HEK293T (cell line): Measurements from ENCODE around the gene OBP2B.
"Not testable (repeated sequence)": the region's sequence is repeated elsewhere in the genome, so short reads cannot be mapped to it uniquely, and the experiment has no call there.

Source experiments
- BHLHE40 ChIP-seq: fragments of 450-650 bp; IDR thresholded peaks from 2 replicates; pipeline ENCODE4 v1.6.1; 2016; ENCODE audit warnings: mild to moderate bottlenecking, moderate library complexity, borderline replicate concordance
- FOXA1 ChIP-seq: fragments of 450-650 bp; IDR thresholded peaks from 2 replicates; pipeline ENCODE4 v1.6.1; 2016; ENCODE audit warnings: mild to moderate bottlenecking
- FOXK2 ChIP-seq: fragments of 450-650 bp; IDR thresholded peaks from 2 replicates; pipeline ENCODE4 v1.6.1; 2016; ENCODE audit warnings: mild to moderate bottlenecking
- FOXM1 ChIP-seq: fragments of 450-650 bp; IDR thresholded peaks from 2 replicates; pipeline ENCODE4 v1.6.1; 2017; ENCODE audit warnings: mild to moderate bottlenecking, borderline replicate concordance
- HDGF ChIP-seq: fragments of 450-650 bp; IDR thresholded peaks from 2 replicates; pipeline ENCODE4 v1.6.1; 2017; ENCODE audit warnings: antibody characterized with exemption, borderline replicate concordance
- SP1 ChIP-seq: fragments of 450-650 bp; IDR thresholded peaks from 2 replicates; pipeline ENCODE4 v1.6.1; 2017
- SUZ12 ChIP-seq: fragments of 450-650 bp; IDR thresholded peaks from 2 replicates; pipeline ENCODE4 v1.6.1; 2016; ENCODE audit warnings: mild to moderate bottlenecking
- TARDBP ChIP-seq: fragments of 450-650 bp; IDR thresholded peaks from 2 replicates; pipeline ENCODE4 v1.6.1; 2016

DNA sequence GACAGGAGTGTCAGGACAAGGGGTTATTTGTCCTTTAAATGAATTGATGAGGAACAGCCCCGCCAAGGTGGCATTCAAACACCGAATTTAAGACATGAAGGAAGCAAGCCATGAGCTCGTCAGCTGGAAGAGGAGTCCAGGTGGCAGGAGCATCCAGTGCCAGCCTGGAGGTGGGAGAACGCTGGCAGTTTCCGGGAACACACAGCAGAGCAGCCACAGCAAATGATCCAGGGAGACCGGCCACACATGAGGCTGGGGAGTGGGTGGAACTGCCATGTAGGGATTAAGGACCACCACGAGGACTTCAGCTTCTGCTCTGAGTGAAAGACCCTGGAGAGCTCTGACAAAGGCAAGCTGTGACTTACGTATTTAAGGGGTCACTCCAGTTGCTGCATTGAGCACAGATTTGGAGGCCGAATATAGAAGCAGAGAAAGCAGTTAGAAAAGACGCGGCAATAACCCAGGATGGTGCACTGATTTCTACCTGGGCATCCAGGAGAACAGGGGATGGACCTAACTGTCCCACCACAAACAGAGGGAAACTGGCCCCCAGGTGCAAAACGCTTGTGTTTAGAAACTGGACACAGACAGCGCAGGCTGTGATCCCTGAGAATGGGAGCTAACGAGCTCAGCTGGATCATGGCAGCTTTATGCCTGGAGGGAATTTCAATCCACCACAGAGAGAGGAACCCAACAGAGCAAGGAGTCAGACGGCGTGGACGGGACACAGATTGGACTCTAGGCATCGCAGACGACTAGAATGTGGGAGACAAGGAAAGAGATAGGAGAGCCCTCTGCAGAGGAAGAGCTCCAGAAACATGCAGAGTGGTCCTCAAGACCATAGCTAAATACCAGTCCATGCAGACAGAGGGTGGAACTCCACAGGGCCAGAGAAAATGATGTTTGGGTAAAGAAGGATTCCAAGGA is 9.3 kb upstream of the OBP2B start:
- TF ChIP-seq BHLHE40, SUZ12, HDGF, SP1, TARDBP, FOXA1, FOXK2, FOXM1: not testable (repeated sequence)
